H1 (cell line): ENCODE results near the gene GLE1. TPM values are rescaled to one million over a fixed set of nuclear protein-coding genes. Genes with fewer than 3 reads are reported as not detected.

ENCODE experiments used
- CTCF ChIA-PET: fragments of 300-600 bp; sonication (Branson Sonifier 250); formaldehyde crosslinking; loops from one replicate; lab custom pipeline; 2021; ENCODE audit not compliant: partially characterized antibody; lab: Charles Lee
- POLR2A ChIA-PET: fragments of 300-600 bp; sonication (Branson Sonifier 250); formaldehyde crosslinking; loops from one replicate; lab custom pipeline; 2021; ENCODE audit warnings: inconsistent platforms; ENCODE audit not compliant: partially characterized antibody; lab: Charles Lee
- DNase-seq, 2 experiments: peaks; one replicate each; pipeline versions ENCODE4 v3.0.0 to v3.0.0-alpha.2; 2010 to 2022; ENCODE audit warnings: low spot score in 2 of 2, low read depth in 1 of 2, mixed read lengths in 1 of 2
- FAIRE-seq: peaks from 2 replicates; lab custom pipeline; 2011; peaks lifted over from hg19 to GRCh38; lab: Jason Lieb, UNC
- H2AFZ ChIP-seq: 2 replicates; pipeline ENCODE4 v1.8.1; 2012; ENCODE audit warnings: low read length, inconsistent platforms
- H2AK5ac ChIP-seq: 2 replicates; pipeline ENCODE4 v1.6.1; 2013; ENCODE audit warnings: low read depth, low read length
- H2BK120ac ChIP-seq: replicated peaks from 2 replicates; pipeline ENCODE3; 2013; ENCODE audit warnings: low read depth, low read length, inconsistent platforms
- H2BK12ac ChIP-seq: 2 replicates; pipeline ENCODE4 v1.6.1; 2013; ENCODE audit warnings: low read depth, low read length
- H2BK15ac ChIP-seq: 2 replicates; pipeline ENCODE4 v1.6.1; 2013; ENCODE audit warnings: low read length
- H2BK20ac ChIP-seq: 2 replicates; pipeline ENCODE4 v1.6.1; 2013; ENCODE audit warnings: low read length
- H2BK5ac ChIP-seq: 2 replicates; pipeline ENCODE4 v1.6.1; 2013; ENCODE audit warnings: low read depth, low read length
- H3K14ac ChIP-seq: 2 replicates; pipeline ENCODE4 v1.6.1; 2013; ENCODE audit warnings: inconsistent platforms; ENCODE audit not compliant: insufficient read length
- H3K18ac ChIP-seq: 2 replicates; pipeline ENCODE4 v1.6.1; 2013; ENCODE audit warnings: low read length; ENCODE audit errors: extremely low read depth
- H3K23ac ChIP-seq: 2 replicates; pipeline ENCODE4 v1.6.1; 2013; ENCODE audit warnings: inconsistent platforms; ENCODE audit not compliant: insufficient read length
- H3K23me2 ChIP-seq: 2 replicates; pipeline ENCODE4 v1.6.1; 2013; ENCODE audit warnings: low read depth, low read length
- H3K27ac ChIP-seq: 2 replicates; pipeline ENCODE4 v1.6.1; 2011; ENCODE audit warnings: low read depth, low read length, inconsistent platforms
- H3K27me3 ChIP-seq, 4 experiments: replicated peaks in 1 of 4; 1 replicate in 1 of 4; 2 replicates in 3 of 4; pipeline versions ENCODE4 v1.6.1 to v1.8.1; 2011 to 2013; ENCODE audit warnings: low read length in 3 of 4, mild to moderate bottlenecking in 3 of 4, inconsistent platforms in 2 of 4, mixed read lengths in 2 of 4, moderate library complexity in 1 of 4; ENCODE audit not compliant: control insufficient read depth in 3 of 4, insufficient read depth in 3 of 4; ENCODE audit errors: extremely low read depth in 1 of 4
- H3K36me3 ChIP-seq, 4 experiments: 2 replicates each; pipeline versions ENCODE4 v1.6.1 to v1.8.1; 2011 to 2013; ENCODE audit warnings: mild to moderate bottlenecking in 4 of 4, low read length in 3 of 4, moderate library complexity in 2 of 4, control low read depth in 1 of 4, inconsistent platforms in 1 of 4; ENCODE audit not compliant: insufficient read depth in 4 of 4, control insufficient read depth in 2 of 4
- H3K4ac ChIP-seq: replicated peaks from 2 replicates; pipeline ENCODE3; 2013; ENCODE audit warnings: low read length, low read depth, mixed read lengths, inconsistent platforms; ENCODE audit not compliant: insufficient read length
- H3K4me1 ChIP-seq, 4 experiments: replicated peaks in 1 of 4; 1 replicate in 1 of 4; 2 replicates in 3 of 4; pipeline versions ENCODE4 v1.6.1 to v1.8.1; 2011 to 2013; ENCODE audit warnings: low read length in 3 of 4, inconsistent platforms in 2 of 4, mixed read lengths in 1 of 4; ENCODE audit not compliant: insufficient read depth in 4 of 4, control insufficient read depth in 3 of 4
- H3K4me2 ChIP-seq, 2 experiments: 2 replicates each; pipeline versions ENCODE4 v1.6.1 to v1.8.1; 2011 to 2013; ENCODE audit warnings: low read depth in 2 of 2, low read length in 2 of 2, control low read depth in 1 of 2, inconsistent platforms in 1 of 2, mild to moderate bottlenecking in 1 of 2; ENCODE audit not compliant: insufficient read depth in 1 of 2
- H3K4me3 ChIP-seq, 4 experiments: fragments of 200-600, 300-600 bp in 1 of 4; sonication (generic), shearing (Covaris generic), sonication (Bioruptor Twin) in 1 of 4; 2 replicates each; pipeline versions ENCODE4 v1.5.1 to v1.8.1; 2011 to 2016; ENCODE audit warnings: low read length in 4 of 4, low read depth in 3 of 4, control low read depth in 2 of 4, inconsistent platforms in 2 of 4, mild to moderate bottlenecking in 2 of 4, mixed read lengths in 1 of 4, moderate library complexity in 1 of 4; ENCODE audit not compliant: insufficient read depth in 2 of 4; ENCODE audit errors: extremely low read depth in 1 of 4
- H3K56ac ChIP-seq: replicated peaks from 2 replicates; pipeline ENCODE3; 2013; ENCODE audit warnings: low read depth, mild to moderate bottlenecking, mixed read lengths, low read length, inconsistent platforms; ENCODE audit not compliant: insufficient read length
- H3K79me1 ChIP-seq: 2 replicates; pipeline ENCODE4 v1.6.1; 2013; ENCODE audit warnings: low read depth, low read length, control low read depth
- H3K79me2 ChIP-seq, 2 experiments: 2 replicates each; pipeline versions ENCODE4 v1.6.1 to v1.8.1; 2012 to 2013; ENCODE audit warnings: low read length in 2 of 2, mild to moderate bottlenecking in 2 of 2, inconsistent platforms in 1 of 2; ENCODE audit not compliant: insufficient read depth in 2 of 2, control insufficient read depth in 1 of 2
- H3K9ac ChIP-seq, 4 experiments: replicated peaks in 1 of 4; 1 replicate in 1 of 4; 2 replicates in 3 of 4; pipeline versions ENCODE4 v1.6.1 to v1.8.1; 2011 to 2013; ENCODE audit warnings: low read depth in 3 of 4, low read length in 3 of 4, control low read depth in 2 of 4, mild to moderate bottlenecking in 2 of 4, moderate library complexity in 2 of 4, inconsistent platforms in 1 of 4; ENCODE audit errors: extremely low read depth in 1 of 4
- H3K9me3 ChIP-seq, 2 experiments: 2 replicates each; pipeline versions ENCODE4 v1.6.1 to v1.8.1; 2012 to 2013; ENCODE audit warnings: mild to moderate bottlenecking in 2 of 2, moderate library complexity in 2 of 2, control low read depth in 1 of 2, inconsistent platforms in 1 of 2, low read depth in 1 of 2, low read length in 1 of 2, mixed read lengths in 1 of 2; ENCODE audit not compliant: insufficient read depth in 2 of 2
- H4K20me1 ChIP-seq, 2 experiments: replicated peaks in 1 of 2; 2 replicates each; pipeline versions ENCODE3 to v1.8.1; 2011 to 2013; ENCODE audit warnings: inconsistent platforms in 2 of 2, low read length in 2 of 2, mild to moderate bottlenecking in 1 of 2; ENCODE audit not compliant: insufficient read depth in 2 of 2, control insufficient read depth in 1 of 2
- H4K5ac ChIP-seq: 2 replicates; pipeline ENCODE4 v1.6.1; 2013; ENCODE audit warnings: low read length, low read depth, mixed read lengths, inconsistent platforms; ENCODE audit not compliant: insufficient read length
- H4K8ac ChIP-seq: 2 replicates; pipeline ENCODE4 v1.8.0; 2013; ENCODE audit warnings: mild to moderate bottlenecking, moderate library complexity, low read length, inconsistent platforms; ENCODE audit not compliant: insufficient read depth; ENCODE audit errors: extremely low read depth
- H4K91ac ChIP-seq: replicated peaks from 2 replicates; pipeline ENCODE3; 2013; ENCODE audit warnings: low read length, mixed read lengths, inconsistent platforms; ENCODE audit not compliant: insufficient read length
- WGBS, 2 experiments: shearing (Covaris generic) in 1 of 2; methylation state at CpG; one replicate each; pipeline versions ENCODE4 v1.1.6 to v1.1.7; 2013 to 2015; ENCODE audit warnings: low lambda C conversion rate in 2 of 2, mixed read lengths in 2 of 2, inconsistent platforms in 1 of 2, low coverage in 1 of 2, missing lambda C conversion rate in 1 of 2; ENCODE audit not compliant: insufficient replicate concordance in 2 of 2, insufficient coverage in 1 of 2, insufficient read length in 1 of 2; ENCODE audit errors: extremely low coverage in 1 of 2, missing lambda C conversion rate in 1 of 2; 5-methylcytosine and 5-hydroxymethylcytosine counted together
- polyA plus RNA-seq, 7 experiments: library from polyadenylated mRNA; depleted of rRNA in 3 of 7; stranded (reverse) in 5 of 7; unstranded in 2 of 7; fragments of >200 nt in 5 of 7; fragments of 200-250 nt in 2 of 7; gene quantifications; 1 replicate in 5 of 7; 2 replicates in 1 of 7; 4 replicates in 1 of 7; pipeline versions ENCODE4 v1.2.1 to v1.2.3, GENCODE V29; 2011 to 2013; ENCODE audit warnings: missing spikeins in 2 of 7, mixed read lengths in 2 of 7
- total RNA-seq: library from RNA; stranded (reverse); fragmentation: NEBNext Ultra II Directional; extraction: Animal tissue kit (Norgen Biotek cat#: 25700); gene quantifications from 2 replicates; pipeline ENCODE4 v1.2.1, GENCODE V29; 2021

GLE1 gene
- total and polyA plus RNA-seq, 2 of the 8 experiments (the other 6 are each of a cell fraction or from before 2014, with no cell fraction given): 9.6 to 14.9 TPM

GRCh38 chr9:128529191-128529590, 24.7 kb downstream of the GLE1 start:
- Histone ChIP-seq H2BK120ac (no peak overlapping the region), H3K23ac (no peak overlapping the region), H3K4me3 (no peak overlapping the region), H3K56ac (no peak overlapping the region), H2BK20ac (no peak overlapping the region), H3K36me3 (peaks cover 2 to 18% (median 10%) of the 10 kb centered on the region in 4 experiments; a peak in 6 of 8 replicates), H2BK12ac (no peak overlapping the region), H3K27ac (no peak overlapping the region), H3K4ac (no peak overlapping the region), H4K91ac (no peak overlapping the region), H4K5ac (no peak overlapping the region), H3K9me3 (no peaks in the 10 kb centered on the region), H3K9ac (no peak overlapping the region), H3K27me3 (no peaks in the 10 kb centered on the region), H2AFZ (no peak overlapping the region), H3K79me2 (no peaks in the 10 kb centered on the region), H4K8ac (no peak overlapping the region), H3K14ac (no peak overlapping the region), H3K18ac (no peak overlapping the region), H4K20me1 (peaks cover 0 to 2% of the 10 kb centered on the region in 2 experiments), H2BK15ac (no peak overlapping the region), H3K4me1 (no peaks in the 10 kb centered on the region), H2BK5ac (no peak overlapping the region), H3K4me2 (no peak overlapping the region), H2AK5ac (no peak overlapping the region), H3K79me1 (no peaks in the 10 kb centered on the region), H3K23me2 (no peaks in the 10 kb centered on the region)
- DNase-seq (no peak), FAIRE-seq (no peak)
- ChIA-PET CTCF (interaction anchor here (1.5 to 2.2 kb wide), 2 partner anchors 33 to 91 kb away, joined by 3 to 7 read pairs; no protein-coding TSS in a partner anchor), POLR2A (interaction anchor here (0.9 to 1.6 kb wide), 2 partner anchors 14 to 157 kb away, joined by 3 to 4 read pairs; no protein-coding TSS in a partner anchor)
- 96% methylated on average over 4 of the region's 4 CpGs; no CpG with 5 or more reads in 1 of the 2 experiments for WGBS, 2 experiments
